IMR-90 (cell line): ENCODE measurements around the gene CTPS2. TPM values are rescaled to one million over a fixed set of nuclear protein-coding genes. Genes with fewer than 3 reads are reported as not detected.

Experiments
- ATAC-seq: fragments of 200-7000 bp; cut with Tn5 transposase; 2 replicates; pipeline ENCODE4 v1.9.1; 2020; ENCODE audit warnings: low read depth, mild to moderate bottlenecking, moderate library complexity
- BruUV-seq: library from RNA; stranded (reverse); fragments of 400-500 nt; replicated peaks from 2 replicates; lab custom pipeline; 2021; lab: Mats Ljungman, UMichigan
- CTCF ChIA-PET: fragments of 300-600 bp; formaldehyde crosslinking; extraction: SDS; loops from one replicate; lab custom pipeline; 2021; ENCODE audit warnings: antibody characterized with exemption; lab: Yijun Ruan, JAX
- POLR2A ChIA-PET: fragments of 300-600 bp; sonication (Branson Sonifier 250); formaldehyde crosslinking; loops from one replicate; lab custom pipeline; 2022; ENCODE audit warnings: antibody characterized with exemption; ENCODE audit not compliant: unreplicated experiment; lab: Charles Lee
- DNase-seq: peaks from one replicate; pipeline ENCODE4 v3.0.0; 2013
- H2AFZ ChIP-seq: replicated peaks from 2 replicates; pipeline ENCODE3; 2013; ENCODE audit warnings: low read length, mild to moderate bottlenecking; ENCODE audit not compliant: poor library complexity
- H2AK5ac ChIP-seq: 2 replicates; pipeline ENCODE4 v1.6.1; 2013; ENCODE audit warnings: low read depth, low read length, inconsistent platforms
- H2AK9ac ChIP-seq: replicated peaks from 2 replicates; pipeline ENCODE3; 2013; ENCODE audit warnings: mild to moderate bottlenecking, low read depth, low read length, moderate library complexity; ENCODE audit not compliant: poor library complexity
- H2BK120ac ChIP-seq: 2 replicates; pipeline ENCODE4 v1.6.1; 2013; ENCODE audit warnings: low read depth, low read length, inconsistent platforms
- H2BK15ac ChIP-seq: 3 replicates; pipeline ENCODE4 v1.6.1; 2013; ENCODE audit warnings: low read depth, low read length, inconsistent platforms
- H2BK20ac ChIP-seq: 2 replicates; pipeline ENCODE4 v1.6.1; 2013; ENCODE audit warnings: low read depth, mild to moderate bottlenecking, inconsistent platforms, low read length, moderate library complexity
- H2BK5ac ChIP-seq: 2 replicates; pipeline ENCODE4 v1.6.1; 2013; ENCODE audit warnings: mild to moderate bottlenecking, low read depth, low read length, inconsistent platforms; ENCODE audit not compliant: poor library complexity, severe bottlenecking
- H3K14ac ChIP-seq: replicated peaks from 2 replicates; pipeline ENCODE4 v1.6.1; 2013; ENCODE audit warnings: low read depth, low read length, inconsistent platforms
- H3K18ac ChIP-seq: 2 replicates; pipeline ENCODE4 v1.6.1; 2013; ENCODE audit warnings: low read depth, low read length, control low read depth
- H3K23ac ChIP-seq: 2 replicates; pipeline ENCODE4 v1.6.1; 2013; ENCODE audit warnings: low read depth, low read length, inconsistent platforms
- H3K27ac ChIP-seq: 2 replicates; pipeline ENCODE4 v1.5.1; 2013; ENCODE audit warnings: mild to moderate bottlenecking, control low read depth, low read length; ENCODE audit not compliant: insufficient read depth
- H3K27me3 ChIP-seq: 2 replicates; pipeline ENCODE4 v1.6.1; 2013; ENCODE audit warnings: low read length; ENCODE audit not compliant: control insufficient read depth, insufficient read depth
- H3K36me3 ChIP-seq: 2 replicates; pipeline ENCODE4 v1.6.1; 2013; ENCODE audit warnings: low read length, mixed read lengths; ENCODE audit not compliant: control insufficient read depth, insufficient read depth
- H3K4ac ChIP-seq: 2 replicates; pipeline ENCODE4 v1.6.1; 2013; ENCODE audit warnings: low read depth, low read length, inconsistent platforms
- H3K4me1 ChIP-seq: 2 replicates; pipeline ENCODE4 v1.6.1; 2013; ENCODE audit warnings: low read length, mixed read lengths; ENCODE audit not compliant: control insufficient read depth, insufficient read depth
- H3K4me2 ChIP-seq: 2 replicates; pipeline ENCODE4 v1.6.1; 2013; ENCODE audit warnings: low read depth, mild to moderate bottlenecking, control low read depth, low read length, moderate library complexity
- H3K4me3 ChIP-seq: 2 replicates; pipeline ENCODE4 v1.5.1; 2013; ENCODE audit warnings: low read depth, mild to moderate bottlenecking, control low read depth, low read length, moderate library complexity; ENCODE audit not compliant: insufficient read depth
- H3K56ac ChIP-seq: 2 replicates; pipeline ENCODE4 v1.6.1; 2013; ENCODE audit warnings: low read length, inconsistent platforms; ENCODE audit not compliant: insufficient read depth; ENCODE audit errors: extremely low read depth
- H3K79me1 ChIP-seq, 2 experiments: 2 replicates each; pipeline ENCODE4 v1.6.1; 2013; ENCODE audit warnings: low read length in 2 of 2, inconsistent platforms in 1 of 2, low read depth in 1 of 2
- H3K9ac ChIP-seq: 2 replicates; pipeline ENCODE4 v1.6.1; 2013; ENCODE audit warnings: low read depth, low read length, control low read depth
- H3K9me1 ChIP-seq: 2 replicates; pipeline ENCODE4 v1.6.1; 2013; ENCODE audit warnings: low read length, inconsistent platforms; ENCODE audit not compliant: insufficient read depth
- H3K9me3 ChIP-seq: 2 replicates; pipeline ENCODE4 v1.6.1; 2013; ENCODE audit warnings: low read length; ENCODE audit not compliant: control insufficient read depth, insufficient read depth
- H4K20me1 ChIP-seq: 2 replicates; pipeline ENCODE4 v1.6.1; 2013; ENCODE audit warnings: low read length, inconsistent platforms; ENCODE audit not compliant: insufficient read depth
- H4K5ac ChIP-seq: 2 replicates; pipeline ENCODE4 v1.6.1; 2013; ENCODE audit warnings: mild to moderate bottlenecking, low read depth, low read length, control low read depth
- H4K8ac ChIP-seq, 2 experiments: 2 replicates each; pipeline ENCODE4 v1.6.1; 2013; ENCODE audit warnings: low read depth in 2 of 2, low read length in 2 of 2, control low read depth in 1 of 2, inconsistent platforms in 1 of 2
- H4K91ac ChIP-seq: 2 replicates; pipeline ENCODE4 v1.6.1; 2013; ENCODE audit warnings: low read depth, low read length, inconsistent platforms; ENCODE audit not compliant: insufficient read depth
- ELK1 ChIP-seq: fragments of 150-350 bp; IDR thresholded peaks from 2 replicates; pipeline ENCODE4 v1.6.1; 2016; ENCODE audit warnings: low read depth, mild to moderate bottlenecking, low read length, moderate library complexity, borderline replicate concordance
- MXI1 ChIP-seq: IDR thresholded peaks from 2 replicates; pipeline ENCODE4 v1.6.1; 2012; ENCODE audit warnings: low read depth, mild to moderate bottlenecking, low read length, moderate library complexity, borderline replicate concordance
- RAD21 ChIP-seq: IDR thresholded peaks from 2 replicates; pipeline ENCODE4 v1.6.1; 2012; ENCODE audit warnings: low read length, improper control_type of control experiment
- RCOR1 ChIP-seq: IDR thresholded peaks from 2 replicates; pipeline ENCODE4 v1.6.1; 2012; ENCODE audit warnings: mild to moderate bottlenecking, low read length, improper control_type of control experiment; ENCODE audit not compliant: insufficient replicate concordance
- WGBS, 2 experiments: methylation state at CpG; one replicate each; pipeline versions ENCODE4 v1.1.5 to v1.1.7; 2013; ENCODE audit warnings: missing lambda C conversion rate in 2 of 2; ENCODE audit not compliant: insufficient read length in 1 of 2; ENCODE audit errors: extremely low coverage in 2 of 2; 5-methylcytosine and 5-hydroxymethylcytosine counted together
- dilution Hi-C: fragments of 300-500 bp; cut with HindIII; formaldehyde crosslinking; loops from one replicate; pipeline ENCODE4 v1.14.3; 2018; ENCODE audit warnings: low sequenced_read_pairs; ENCODE audit not compliant: unreplicated experiment
- in situ Hi-C: fragments of 300-500 bp; cut with MboI; formaldehyde crosslinking; loops from 3 replicates; pipeline ENCODE4 v1.14.3; 2019; ENCODE audit warnings: low sequenced_read_pairs, inconsistent platforms, mixed read lengths
- intact Hi-C: fragments of 100-400 bp; cut with micrococcal nuclease; formaldehyde crosslinking; loops from 2 replicates; pipeline ENCODE4 v1.10.0; 2022
- polyA plus RNA-seq, 3 experiments: library from polyadenylated mRNA; depleted of rRNA; stranded (reverse); fragments of >200 nt; gene quantifications; 2 replicates each; pipeline ENCODE4 v1.2.3, GENCODE V29; 2012; ENCODE audit warnings: low replicate concordance in 1 of 3
- total RNA-seq: library from RNA; depleted of rRNA; stranded (reverse); fragments of >200 nt; gene quantifications from 2 replicates; pipeline ENCODE4 v1.2.3, GENCODE V29; 2012
- TF ChIP-seq, protein P1 (sequence below): fragments of 150-350 bp; IDR thresholded peaks from 2 replicates; pipeline ENCODE4 v1.6.1; 2017; ENCODE audit warnings: mild to moderate bottlenecking, antibody characterized with exemption, low read length, low read depth
- TF ChIP-seq, protein P2 (sequence below): conservative IDR thresholded peaks from 2 replicates; pipeline ENCODE4 v1.5.1; 2012; ENCODE audit warnings: mild to moderate bottlenecking, low read depth, low read length, improper control_type of control experiment

The CTPS2 gene
- total and polyA plus RNA-seq, 2 of the 4 experiments (the other 2 are of a cell fraction) = 6.0 to 13.1 TPM

- ATAC-seq = no peak
- CTCF ChIA-PET = no interaction called here
Observed at GRCh38 chrX:16705370-16705769, 7.1 kb downstream of the CTPS2 start.

More at GRCh38 chrX:16705370-16705769, 7.1 kb downstream of the CTPS2 start:
- Histone ChIP-seq H3K23ac (no peak overlapping the region), H2BK15ac (no peak overlapping the region), H2BK5ac (no peak overlapping the region), H2AFZ (no peak overlapping the region), H4K5ac (no peak overlapping the region), H3K9me1 (no peaks in the 10 kb centered on the region), H3K4ac (no peak overlapping the region), H2BK120ac (no peak overlapping the region), H3K79me1 (no peaks in the 10 kb centered on the region), H3K18ac (no peak overlapping the region), H3K14ac (no peak overlapping the region), H2BK20ac (no peak overlapping the region), H3K4me2 (no peak overlapping the region), H3K9ac (no peak overlapping the region), H3K4me1 (no peaks in the 10 kb centered on the region; the same call in 1 of the 2 replicates), H4K20me1 (no peaks in the 10 kb centered on the region), H3K4me3 (no peak overlapping the region), H2AK5ac (no peak overlapping the region), H3K36me3 (no peaks in the 10 kb centered on the region), H4K8ac (no peak overlapping the region), H3K56ac (no peak overlapping the region), H2AK9ac (no peak overlapping the region), H3K9me3 (no peaks in the 10 kb centered on the region), H4K91ac (no peak overlapping the region), H3K27me3 (no peaks in the 10 kb centered on the region; the same call in 1 of the 2 replicates), H3K27ac (no peak overlapping the region)
- dilution Hi-C loops = no loop called here
- WGBS, 2 experiments = no CpG with 5 or more reads among the region's 3 CpGs
- intact Hi-C loops = no loop called here
- in situ Hi-C loops = no loop called here
- TF ChIP-seq, protein P1, sequence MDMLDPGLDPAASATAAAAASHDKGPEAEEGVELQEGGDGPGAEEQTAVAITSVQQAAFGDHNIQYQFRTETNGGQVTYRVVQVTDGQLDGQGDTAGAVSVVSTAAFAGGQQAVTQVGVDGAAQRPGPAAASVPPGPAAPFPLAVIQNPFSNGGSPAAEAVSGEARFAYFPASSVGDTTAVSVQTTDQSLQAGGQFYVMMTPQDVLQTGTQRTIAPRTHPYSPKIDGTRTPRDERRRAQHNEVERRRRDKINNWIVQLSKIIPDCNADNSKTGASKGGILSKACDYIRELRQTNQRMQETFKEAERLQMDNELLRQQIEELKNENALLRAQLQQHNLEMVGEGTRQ = no peak
- no peak for TF ChIP-seq RAD21
- no peak for TF ChIP-seq ELK1
- TF ChIP-seq MXI1 = no peak
- no peak for TF ChIP-seq RCOR1
- TF ChIP-seq, protein P2, sequence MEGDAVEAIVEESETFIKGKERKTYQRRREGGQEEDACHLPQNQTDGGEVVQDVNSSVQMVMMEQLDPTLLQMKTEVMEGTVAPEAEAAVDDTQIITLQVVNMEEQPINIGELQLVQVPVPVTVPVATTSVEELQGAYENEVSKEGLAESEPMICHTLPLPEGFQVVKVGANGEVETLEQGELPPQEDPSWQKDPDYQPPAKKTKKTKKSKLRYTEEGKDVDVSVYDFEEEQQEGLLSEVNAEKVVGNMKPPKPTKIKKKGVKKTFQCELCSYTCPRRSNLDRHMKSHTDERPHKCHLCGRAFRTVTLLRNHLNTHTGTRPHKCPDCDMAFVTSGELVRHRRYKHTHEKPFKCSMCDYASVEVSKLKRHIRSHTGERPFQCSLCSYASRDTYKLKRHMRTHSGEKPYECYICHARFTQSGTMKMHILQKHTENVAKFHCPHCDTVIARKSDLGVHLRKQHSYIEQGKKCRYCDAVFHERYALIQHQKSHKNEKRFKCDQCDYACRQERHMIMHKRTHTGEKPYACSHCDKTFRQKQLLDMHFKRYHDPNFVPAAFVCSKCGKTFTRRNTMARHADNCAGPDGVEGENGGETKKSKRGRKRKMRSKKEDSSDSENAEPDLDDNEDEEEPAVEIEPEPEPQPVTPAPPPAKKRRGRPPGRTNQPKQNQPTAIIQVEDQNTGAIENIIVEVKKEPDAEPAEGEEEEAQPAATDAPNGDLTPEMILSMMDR = no peak
- no peak for DNase-seq
- no TSS peak for BruUV-seq
- POLR2A ChIA-PET = no interaction called here
